G401.6 (cell line): ENCODE measurements around the gene KDM1B.
"Not testable (repeated sequence)": the region's sequence is repeated elsewhere in the genome, so short reads cannot be mapped to it uniquely, and the experiment has no call there.

ENCODE experiments used
- FAIRE-seq: peaks from 2 replicates; lab custom pipeline; 2012; peaks lifted over from hg19 to GRCh38; lab: Jason Lieb, UNC

KDM1B gene

DNA sequence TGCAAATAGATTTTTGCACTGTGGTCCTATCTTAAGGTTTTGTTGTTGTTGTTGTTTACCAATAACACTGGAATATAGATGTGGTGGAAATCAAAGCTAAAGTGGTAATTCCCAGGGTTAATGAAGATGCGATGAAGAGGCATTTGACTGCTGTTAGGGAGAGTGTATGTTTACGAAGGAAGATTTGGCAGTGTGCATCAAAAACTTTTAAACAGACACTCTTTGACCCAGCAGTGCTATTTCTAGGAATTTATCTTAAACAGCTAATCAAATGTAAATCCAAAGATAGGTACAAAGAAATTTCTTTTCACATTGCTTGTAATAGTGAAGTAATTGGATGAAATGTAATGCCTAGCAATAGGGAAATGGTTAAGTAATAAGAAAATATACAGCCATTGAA, 34.0 kb downstream of the KDM1B start:
- no peak for FAIRE-seq

DNA sequence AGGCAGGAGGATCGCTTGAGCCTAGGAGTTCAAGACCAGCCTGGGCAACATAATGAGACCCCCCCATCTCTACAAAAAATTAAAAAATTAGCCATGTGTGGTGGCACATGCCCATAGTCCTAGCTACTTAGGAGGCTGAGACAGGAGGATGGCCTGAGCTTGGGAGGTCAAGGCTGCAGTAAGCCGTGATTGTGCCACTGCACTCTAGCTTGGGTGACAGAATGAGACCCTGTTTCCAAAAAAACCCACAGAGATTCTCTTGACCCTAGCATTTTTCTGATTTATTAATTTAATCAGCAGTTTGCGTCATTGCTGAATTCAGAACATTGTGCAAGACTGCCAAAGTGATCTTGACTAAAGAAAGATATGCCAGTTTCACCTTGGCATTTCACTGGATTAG, 36.8 kb downstream of the KDM1B start:
- FAIRE-seq: no peak

DNA sequence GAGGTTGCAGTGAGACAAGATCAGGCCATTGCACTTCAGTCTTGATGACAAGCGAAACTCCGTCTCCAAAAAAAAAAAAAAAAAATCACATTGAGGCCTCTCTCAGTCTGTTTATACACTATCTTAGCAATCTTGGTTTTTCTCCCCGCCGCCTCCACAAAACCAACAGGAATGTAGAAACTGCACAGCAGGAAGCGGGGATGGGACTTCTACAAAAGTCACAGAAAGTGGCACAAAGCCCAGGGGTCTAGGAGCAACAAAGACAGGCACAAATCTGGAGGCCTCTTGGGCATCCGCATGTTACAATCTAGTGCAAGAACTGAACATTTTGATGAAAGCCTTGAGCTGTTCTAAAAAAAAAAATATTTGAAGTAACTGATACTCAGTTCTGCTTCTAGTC, 48.6 kb downstream of the KDM1B start:
- FAIRE-seq: no peak

GRCh38 chr6:18204691-18205090, 49.5 kb downstream of the KDM1B start:
- FAIRE-seq: no peak

- no peak for FAIRE-seq
Observed at GRCh38 chr6:18206591-18206990, 51.4 kb downstream of the KDM1B start.

DNA sequence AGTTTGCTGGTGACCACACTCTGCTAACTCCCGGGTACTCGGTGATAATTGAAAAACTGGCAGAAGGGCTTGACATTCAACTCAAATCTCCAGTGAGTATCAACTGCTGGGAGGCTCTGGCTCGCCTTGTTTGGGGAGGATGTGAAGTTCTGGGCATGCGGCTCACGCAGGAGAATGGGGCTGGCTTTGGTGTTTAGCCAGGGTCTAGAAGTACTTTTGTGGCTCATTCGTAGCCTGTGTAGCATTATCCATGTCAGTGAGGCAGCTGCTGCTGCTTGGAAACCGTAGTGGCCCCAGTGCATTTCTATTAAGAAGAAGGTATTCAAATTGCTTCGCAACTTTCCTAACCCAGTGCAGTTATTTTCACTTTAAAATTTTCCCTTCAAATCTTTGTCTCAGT, 52.2 kb downstream of the KDM1B start:
- no peak for FAIRE-seq

DNA sequence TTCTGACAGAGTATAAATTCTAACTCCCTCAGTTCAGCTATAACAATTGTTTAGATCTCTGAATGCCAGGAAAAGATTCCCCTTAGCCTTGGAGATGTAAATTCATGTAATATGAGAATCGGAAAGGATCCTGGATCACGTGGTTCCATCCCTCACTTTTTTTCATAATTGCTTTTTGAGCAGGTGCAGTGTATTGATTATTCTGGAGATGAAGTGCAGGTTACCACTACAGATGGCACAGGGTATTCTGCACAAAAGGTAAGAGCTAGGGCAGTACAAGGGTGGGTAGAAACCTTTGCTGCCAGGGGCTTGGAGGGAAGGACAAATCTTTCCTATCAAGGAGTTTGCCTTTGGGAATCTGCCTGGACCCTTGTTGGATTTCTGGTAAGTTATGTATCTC, 52.7 kb downstream of the KDM1B start:
- no peak for FAIRE-seq

- FAIRE-seq: not testable (repeated sequence)
Observed at GRCh38 chr6:18208778-18209177, 53.6 kb downstream of the KDM1B start.

DNA sequence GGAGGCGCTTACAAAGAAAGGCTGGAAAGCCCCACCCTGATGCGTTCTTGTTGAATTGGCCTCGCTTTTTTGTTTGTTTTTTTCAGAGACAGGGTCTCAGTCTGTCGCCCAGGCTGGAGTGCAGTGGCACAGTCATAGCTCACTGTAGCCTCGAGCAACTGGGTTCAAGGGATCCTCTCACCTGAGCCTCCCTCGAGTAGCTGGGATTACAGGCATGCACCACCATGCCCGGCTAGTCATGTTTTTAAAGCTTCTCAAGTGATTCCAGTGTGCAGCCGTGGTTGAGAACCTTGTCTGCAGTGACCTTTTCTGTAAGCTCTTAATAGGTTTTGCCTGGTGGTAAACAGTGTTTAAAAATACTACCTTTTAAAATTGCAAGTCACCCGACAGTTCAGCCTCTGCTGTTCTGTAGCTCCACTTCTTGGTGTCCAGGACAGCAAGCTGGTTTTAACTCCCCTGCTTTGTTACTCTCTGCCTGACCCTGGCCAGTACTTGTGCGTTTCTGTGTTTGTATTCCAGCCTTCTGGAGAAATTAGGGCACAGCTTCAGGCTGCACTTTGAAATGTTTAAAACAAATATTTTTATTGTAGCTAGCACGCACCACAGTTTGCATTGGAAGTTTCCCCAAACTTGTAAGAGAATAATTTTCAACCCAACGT, 54.4 kb downstream of the KDM1B start:
- FAIRE-seq: no peak

DNA sequence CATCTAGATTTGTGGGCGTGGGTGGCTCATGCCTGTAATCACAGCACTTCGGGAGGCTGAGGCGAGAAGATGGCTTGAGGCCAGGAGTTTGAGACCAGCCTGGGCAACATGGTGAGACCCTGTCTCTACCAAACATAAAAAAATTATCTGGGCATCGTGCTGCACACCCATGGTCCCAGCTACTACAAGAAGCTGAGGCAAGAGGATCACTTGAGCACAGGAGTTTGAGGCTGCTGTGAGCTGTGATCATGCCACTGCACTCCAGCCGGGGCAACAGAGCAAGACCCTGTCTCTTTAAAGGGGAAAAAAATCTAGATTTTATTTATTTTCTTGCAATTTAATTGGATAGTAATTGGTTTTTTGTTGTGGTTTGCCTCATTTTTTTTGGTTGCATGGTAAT, 55.5 kb downstream of the KDM1B start:
- no peak for FAIRE-seq

GRCh38 chr6:18211338-18211737, 56.1 kb downstream of the KDM1B start:
- no peak for FAIRE-seq

- no peak for FAIRE-seq
Observed at GRCh38 chr6:18212231-18212630, 57.0 kb downstream of the KDM1B start.

GRCh38 chr6:18213439-18213838, 58.2 kb downstream of the KDM1B start:
- no peak for FAIRE-seq

GRCh38 chr6:18214003-18214402, 58.8 kb downstream of the KDM1B start:
- no peak for FAIRE-seq

- FAIRE-seq: no peak
Observed at GRCh38 chr6:18215436-18215835, 60.2 kb downstream of the KDM1B start.

DNA sequence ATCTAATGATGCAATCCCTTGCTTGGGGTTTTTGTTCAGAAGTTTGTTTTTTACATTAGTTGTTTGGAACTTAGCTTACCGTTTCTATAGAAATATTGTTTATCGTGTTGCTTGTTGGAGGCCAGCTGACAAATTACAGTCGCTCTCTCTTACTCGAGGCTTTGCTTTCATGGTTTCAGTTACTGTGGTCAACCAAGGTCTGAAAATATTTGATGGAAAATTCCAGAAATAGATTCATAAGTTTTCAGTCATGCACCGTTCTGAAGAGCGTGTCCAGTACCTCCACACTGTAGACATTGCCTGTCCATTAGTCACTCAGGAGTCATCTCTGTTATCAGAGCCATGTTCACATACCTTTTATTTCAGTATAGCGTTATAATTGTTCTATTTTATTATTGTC, 61.2 kb downstream of the KDM1B start:
- no peak for FAIRE-seq

DNA sequence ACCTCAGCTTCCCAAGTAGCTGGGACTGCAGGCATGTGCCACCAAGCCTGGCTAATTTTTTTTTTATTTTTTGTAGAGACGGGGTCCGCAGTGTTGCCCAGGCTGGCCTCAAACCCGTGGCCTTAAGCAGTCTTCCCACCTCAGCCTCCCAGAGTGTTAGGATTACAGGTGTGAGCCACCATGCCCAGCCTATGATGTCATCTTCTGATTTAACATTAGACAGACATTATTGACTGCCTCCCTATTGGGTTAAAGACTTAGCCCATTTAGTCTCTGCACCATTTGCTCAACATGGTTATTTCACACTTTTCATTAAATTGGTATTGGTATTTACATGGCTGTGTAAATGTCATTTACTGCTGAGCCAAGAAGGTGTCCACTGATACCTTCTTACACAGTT, 63.0 kb downstream of the KDM1B start:
- FAIRE-seq: no peak

DNA sequence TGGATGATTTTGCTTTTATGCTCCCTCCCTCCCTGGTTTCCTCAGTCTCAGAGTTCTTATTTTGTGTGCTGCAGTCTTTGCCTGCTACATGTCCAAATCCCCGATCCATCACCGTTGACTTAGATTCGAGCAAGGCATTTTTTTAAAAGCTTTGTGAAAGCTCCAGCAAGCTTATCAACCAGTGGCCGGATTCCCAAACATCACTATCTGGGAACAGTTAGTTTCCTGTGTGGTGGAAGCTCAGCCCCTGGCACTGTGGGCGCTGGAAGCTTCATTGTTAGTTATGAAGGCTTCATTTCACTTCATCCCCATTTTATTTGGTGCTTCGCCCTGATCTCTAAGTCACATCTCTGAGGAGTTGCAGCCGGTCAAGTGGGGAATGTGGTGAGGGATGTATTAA, 64.4 kb downstream of the KDM1B start:
- no peak for FAIRE-seq

DNA sequence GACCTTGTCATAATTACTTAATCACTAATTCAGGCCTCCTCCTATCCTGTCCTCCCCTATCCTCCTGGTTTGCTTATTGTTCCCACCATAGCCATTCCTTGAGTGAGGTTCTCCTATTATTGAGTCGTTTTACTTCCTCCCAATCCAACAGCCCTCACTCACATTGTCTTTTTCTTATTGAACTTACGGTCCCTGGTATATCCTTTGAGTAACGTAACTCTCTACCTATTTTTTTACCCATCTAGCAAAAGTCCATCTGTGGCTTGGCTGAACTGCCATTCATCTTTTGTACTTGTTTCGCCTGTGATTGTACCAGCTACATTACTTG, 66.0 kb downstream of the KDM1B start:
- no peak for FAIRE-seq

DNA sequence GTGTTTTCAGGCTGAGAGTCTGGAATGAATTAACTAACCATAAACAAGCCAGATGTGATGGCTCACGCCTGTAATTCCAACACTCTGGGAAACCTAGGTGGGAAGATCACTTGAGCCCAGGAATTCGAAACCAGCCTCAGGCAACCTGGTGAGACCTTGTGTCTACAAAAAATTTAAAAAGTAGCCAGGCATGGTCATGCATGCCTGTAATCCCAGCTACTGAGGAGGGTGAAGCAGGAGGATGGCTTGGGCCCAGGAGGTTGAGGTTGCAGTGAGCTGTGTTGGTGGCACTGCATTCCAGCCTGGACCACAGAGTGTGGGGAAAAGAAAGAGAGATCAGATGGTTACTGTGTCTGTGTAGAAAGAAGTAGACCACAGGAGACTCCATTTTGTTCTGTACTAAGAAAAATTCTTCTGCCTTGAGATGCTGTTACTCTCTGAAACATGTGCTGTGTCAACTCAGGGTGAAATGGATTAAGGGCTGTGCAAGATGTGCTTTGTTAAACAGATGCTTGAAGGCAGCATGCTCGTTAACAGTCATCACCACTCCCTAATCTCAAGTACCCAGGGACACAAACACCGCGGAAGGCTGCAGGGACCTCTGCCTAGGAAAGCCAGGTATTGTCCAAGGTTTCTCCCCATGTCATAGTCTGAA, 71.4 kb downstream of the KDM1B start:
- FAIRE-seq: not testable (repeated sequence)

DNA sequence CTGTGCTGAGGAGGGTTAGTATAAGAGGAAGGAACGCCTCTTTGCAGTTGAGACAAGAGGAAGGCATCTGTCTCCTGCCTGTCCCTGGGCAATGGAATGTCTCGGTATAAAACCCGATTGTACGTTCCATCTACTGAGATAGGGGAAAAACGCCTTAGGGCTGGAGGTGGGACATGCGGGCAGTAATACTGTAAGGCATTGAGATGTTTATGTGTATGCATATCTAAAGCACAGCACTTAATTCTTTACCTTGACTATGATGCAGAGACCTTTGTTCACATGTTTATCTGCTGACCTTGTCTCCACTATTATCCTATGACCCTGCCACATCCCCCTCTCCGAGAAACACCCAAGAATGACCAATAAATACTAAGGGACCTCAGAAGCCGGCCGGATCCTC, 71.9 kb downstream of the KDM1B start:
- FAIRE-seq: not testable (repeated sequence)

DNA sequence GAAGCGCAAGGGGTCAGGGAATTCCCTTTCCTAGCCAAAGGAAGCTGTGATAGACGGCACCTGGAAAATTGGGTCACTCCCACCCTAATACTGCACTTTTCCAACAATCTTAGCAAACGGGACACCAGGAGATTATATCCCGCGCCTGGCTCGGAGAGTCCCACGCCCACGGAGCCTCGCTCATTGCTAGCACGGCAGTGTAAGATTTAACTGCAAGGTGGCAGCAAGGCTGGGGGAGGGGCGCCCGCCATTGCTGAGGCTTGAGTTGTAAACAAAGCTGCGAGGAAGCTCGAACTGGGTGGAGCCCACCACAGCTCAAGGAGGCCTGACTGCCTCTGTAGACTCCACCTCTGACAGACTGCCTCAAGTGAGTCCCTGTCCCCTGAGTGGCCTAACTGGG, 73.4 kb downstream of the KDM1B start:
- not testable (repeated sequence) for FAIRE-seq

GRCh38 chr6:18231856-18232255, 76.6 kb downstream of the KDM1B start:
- not testable (repeated sequence) for FAIRE-seq

DNA sequence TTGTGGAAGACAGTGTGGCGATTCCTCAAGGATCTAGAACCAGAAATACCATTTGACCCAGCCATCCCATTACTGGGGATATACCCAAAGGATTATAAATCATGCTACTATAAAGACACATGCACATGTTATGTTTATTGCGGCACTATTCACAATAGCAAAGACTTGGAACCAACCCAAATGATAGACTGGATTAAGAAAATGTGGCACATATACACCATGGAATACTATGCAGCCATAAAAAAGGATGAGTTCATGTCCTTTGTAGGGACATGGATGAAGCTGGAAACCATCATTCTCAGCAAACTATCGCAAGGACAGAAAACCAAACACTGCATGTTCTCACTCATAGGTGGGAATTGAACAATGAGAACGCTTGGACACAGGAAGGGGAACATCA, 78.5 kb downstream of the KDM1B start:
- FAIRE-seq: not testable (repeated sequence)

- FAIRE-seq: no peak
Observed at GRCh38 chr6:18234564-18234963, 79.3 kb downstream of the KDM1B start.
